Activated naive CD8-positive, alpha-beta T cell treated with anti-CD3 and anti-CD28 coated beads, Interleukin-2, amount 50 U/mL, for 16 hours (primary cell): ENCODE results near the gene DCTN2.
"Not testable (repeated sequence)": the region's sequence is repeated elsewhere in the genome, so short reads cannot be mapped to it uniquely, and the experiment has no call there.

Experiments used
- DNase-seq: peaks from one replicate; pipeline ENCODE4 v3.0.0-alpha.2; 2020; ENCODE audit warnings: low read depth, low spot score

Gene DCTN2

DNA sequence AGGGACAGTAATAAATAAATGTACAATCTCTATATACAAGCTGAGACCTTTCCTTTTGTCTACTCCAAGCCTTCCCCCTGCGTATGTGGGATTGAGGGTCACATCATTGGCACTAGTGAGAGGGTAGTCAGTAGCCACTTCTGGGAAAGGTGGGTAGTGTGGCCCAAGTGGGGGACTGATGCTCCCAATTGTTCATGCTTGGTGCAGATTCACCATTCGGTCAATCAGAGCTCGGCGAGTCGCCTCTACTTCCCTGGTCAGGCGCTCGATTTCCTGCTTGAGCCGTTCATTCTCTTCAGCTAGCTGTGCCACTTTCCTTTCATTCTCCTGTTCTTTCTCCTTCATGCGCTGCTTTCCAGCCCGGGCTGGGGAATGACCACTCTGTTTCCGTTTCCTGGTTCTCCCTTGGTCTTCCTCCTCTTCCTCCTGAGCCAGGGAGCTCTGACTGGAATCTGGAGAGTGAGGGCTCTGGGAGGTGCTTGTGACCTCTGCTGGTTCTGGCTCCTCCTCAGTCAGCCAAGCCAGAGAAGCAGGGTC is 30.3 kb downstream of the DCTN2 start:
- no peak for DNase-seq

DNA sequence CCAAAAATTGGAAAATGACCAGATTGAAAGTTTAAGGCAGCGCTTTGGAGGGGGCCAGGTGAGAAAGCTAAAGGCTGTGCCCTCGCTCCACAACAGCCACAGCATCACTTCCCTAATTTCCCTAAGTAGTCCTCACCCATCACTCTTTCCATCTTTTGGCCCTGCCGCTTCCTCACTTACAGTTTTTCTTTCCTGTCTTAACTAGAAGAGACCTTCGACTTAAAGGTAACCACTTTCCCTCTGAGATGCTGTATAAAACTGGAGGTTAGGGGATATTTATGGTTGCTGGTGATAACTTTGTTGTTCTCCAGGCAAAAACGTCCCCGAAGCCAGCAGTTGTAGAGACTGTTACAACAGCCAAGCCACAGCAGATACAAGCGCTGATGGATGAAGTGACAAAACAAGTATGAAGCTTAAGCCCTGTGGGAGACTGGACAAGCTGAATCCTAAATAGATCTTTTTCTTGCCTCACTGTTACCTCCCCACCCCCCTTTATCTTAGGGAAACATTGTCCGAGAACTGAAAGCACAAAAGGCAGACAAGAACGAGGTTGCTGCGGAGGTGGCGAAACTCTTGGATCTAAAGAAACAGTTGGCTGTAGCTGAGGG is 31.0 kb downstream of the DCTN2 start:
- no peak for DNase-seq

DNA sequence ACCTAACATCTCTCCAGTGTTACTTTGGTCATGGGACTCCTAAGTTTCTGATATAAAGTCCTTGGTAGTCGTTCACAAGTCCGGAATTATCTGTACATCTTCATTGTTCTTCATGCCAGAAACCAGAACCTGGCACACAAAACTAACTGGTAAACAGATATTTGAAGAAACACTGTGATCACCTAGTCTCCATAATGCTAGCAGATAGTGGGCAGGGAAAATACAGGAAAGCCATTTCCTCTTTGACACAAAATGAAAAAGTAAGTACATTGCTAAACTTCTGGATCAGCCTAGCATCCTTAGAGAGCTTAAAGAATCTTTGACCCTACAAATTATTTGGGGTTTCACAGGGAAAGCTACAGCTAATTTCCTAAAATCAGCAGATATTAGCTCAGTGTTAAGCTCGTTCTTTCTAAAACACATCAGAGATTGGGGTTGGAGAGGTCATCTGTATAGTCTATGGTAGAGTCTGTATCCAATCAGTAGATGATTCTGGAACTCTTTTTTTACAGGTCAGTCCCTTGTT is 31.5 kb downstream of the DCTN2 start:
- DNase-seq = no peak

DNA sequence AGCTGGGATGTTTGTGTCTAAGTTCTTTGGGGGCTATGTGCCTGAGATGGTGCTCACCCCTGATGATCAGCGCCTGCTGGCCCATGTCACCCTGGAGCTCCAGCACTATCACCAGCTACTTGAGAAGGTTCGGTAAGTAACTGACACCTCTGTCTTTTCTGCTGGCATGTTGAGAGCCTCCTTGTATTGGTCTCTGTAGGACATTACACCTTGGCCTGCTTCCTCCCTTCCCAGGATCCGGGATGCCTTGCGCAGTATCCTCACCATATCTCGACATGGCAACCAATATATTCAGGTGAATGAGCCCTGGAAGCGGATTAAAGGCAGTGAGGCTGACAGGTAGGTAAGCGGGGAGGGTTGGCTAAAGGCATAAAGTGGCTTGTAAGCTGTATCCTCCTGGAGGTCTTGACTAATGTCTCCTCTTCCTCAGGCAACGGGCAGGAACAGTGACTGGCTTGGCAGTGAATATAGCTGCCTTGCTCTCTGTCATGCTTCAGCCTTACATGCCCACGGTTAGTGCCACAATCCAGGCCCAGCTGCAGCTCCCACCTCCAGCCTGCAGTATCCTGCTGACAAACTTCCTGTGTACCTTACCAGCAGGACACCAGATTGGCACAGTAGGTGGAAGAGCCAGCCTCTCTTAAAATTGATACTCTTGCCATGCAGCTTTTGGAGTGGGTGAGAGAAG is 32.1 kb downstream of the DCTN2 start:
- no peak for DNase-seq

DNA sequence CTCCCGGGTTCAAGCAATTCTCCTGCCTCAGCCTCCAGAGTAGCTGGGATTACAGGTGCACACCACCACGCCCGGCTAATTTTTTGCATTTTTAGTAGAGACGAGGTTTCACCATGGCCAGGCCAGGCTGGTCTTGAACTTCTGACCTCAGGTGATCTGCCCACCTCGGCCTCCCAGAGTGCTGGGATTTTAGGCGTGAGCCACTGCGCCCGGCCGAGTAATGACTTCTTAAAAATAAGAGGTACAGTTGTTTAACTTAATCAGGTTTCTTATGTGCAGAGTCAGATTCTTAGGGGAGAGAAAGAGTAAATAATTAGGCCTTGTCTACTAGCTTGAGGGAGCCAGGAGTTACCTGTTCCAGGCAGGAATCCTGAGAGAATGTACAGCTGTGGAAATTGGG is 32.7 kb downstream of the DCTN2 start:
- DNase-seq = not testable (repeated sequence)

DNA sequence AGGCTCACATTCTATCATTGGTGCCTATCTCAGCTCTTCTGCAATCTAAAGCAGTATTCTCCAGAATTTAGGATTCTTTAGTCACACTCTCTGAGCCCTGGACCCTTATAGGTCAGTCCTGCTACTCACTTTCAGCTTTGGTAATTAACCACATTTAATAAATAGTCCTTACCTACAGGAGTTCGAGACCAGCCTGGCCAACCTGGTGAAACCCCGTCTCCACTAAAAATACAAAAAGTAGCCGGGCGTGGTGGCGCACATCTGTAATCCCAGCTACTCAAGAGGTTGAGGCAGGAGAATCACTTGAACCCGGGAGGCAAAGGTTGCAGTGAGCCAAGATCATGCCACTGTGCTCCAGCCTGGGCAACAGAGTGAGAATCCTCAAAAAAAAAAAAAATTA is 33.3 kb downstream of the DCTN2 start:
- DNase-seq = not testable (repeated sequence)

DNA sequence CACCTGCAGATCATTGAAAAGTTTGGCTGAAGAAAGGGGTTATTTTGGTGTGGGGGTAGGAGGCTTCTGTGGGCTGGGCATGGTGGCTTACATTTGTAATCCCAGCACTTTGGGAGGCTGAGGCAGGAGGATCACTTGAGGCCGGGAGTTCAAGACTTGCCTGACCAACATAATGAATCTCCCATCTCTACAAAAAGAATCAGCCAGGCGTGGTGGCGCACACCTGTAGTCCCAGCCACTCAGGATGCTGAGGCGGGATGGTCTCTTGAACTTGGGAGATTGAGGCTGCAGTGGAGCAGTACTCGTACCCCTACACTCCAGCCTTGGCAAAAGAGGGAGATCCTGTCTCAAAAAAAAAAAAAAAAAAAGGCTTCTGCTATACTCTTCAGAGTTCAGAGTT is 33.7 kb downstream of the DCTN2 start:
- DNase-seq = no peak

DNA sequence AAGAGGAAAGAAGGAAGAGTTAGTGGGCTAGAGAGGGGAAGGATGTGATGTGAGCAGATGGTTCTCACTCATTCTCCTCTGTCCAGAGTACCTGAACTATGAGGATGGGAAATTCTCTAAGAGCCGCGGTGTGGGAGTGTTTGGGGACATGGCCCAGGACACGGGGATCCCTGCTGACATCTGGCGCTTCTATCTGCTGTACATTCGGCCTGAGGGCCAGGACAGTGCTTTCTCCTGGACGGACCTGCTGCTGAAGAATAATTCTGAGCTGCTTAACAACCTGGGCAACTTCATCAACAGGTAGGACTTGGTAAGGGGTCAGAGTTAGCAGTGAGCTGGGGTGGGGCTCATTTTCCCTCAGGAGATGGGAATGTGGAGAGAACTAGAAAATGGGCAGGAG is 34.3 kb downstream of the DCTN2 start:
- no peak for DNase-seq

DNA sequence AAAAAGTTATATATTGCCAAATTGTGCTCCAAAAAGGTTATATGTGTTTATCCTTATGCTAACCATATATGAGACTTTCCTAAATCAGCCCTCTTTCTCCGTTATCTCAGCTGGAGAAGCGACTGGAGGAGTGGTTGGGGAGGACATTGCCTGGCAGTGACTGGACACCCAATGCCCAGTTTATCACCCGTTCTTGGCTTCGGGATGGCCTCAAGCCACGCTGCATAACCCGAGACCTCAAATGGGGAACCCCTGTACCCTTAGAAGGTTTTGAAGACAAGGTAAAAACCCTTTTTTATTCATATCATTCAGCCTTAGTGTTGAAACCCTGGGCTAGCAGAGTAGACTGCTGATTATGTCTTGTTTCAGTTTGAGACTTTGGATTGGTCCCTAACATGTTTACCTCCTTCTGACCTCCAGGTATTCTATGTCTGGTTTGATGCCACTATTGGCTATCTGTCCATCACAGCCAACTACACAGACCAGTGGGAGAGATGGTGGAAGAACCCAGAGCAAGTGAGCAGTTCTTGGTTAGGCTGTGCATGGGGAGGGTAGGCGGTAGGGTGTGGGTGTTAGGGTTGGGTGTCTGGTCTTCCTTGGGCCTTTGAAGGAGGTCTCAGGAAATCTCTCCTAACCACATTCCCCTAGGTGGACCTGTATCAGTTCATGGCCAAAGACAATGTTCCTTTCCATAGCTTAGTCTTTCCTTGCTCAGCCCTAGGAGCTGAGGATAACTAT is 35.2 kb downstream of the DCTN2 start:
- DNase-seq = no peak

DNA sequence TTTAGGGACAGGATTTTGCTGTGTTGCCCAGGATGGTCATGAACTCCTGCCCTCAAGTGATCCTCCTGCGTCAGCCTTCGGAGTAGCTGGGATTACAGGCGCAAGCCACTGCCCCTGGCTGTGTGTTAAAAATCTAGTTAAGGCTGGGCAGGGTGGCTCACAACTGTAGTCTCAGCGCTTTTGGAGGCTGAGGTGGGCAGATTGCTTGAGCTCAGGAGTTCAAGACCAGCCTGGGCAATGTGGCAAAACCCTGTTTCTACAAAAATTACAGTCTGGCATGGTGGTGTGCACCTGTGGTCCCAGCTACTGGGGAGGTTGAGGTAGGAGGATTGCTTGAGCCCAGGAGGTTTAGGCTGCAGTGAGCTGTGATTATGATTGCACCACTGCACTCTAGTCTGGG is 35.8 kb downstream of the DCTN2 start:
- no peak for DNase-seq

DNA sequence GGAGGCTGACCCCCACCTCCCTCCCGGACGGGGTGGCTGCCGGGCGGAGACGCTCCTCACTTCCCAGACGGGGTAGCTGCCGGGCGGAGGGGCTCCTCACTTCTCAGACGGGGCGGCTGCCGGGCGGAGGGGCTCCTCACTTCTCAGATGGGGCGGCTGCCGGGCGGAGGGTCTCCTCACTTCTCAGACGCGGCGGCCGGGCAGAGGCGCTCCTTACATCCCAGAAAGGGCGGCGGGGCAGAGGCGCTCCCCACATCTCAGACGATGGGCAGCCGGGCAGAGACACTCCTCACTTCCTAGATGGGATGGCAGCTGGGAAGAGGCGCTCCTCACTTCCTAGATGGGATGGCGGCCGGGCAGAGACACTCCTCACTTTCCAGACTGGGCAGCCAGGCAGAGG is 39.2 kb downstream of the DCTN2 start:
- not testable (repeated sequence) for DNase-seq

DNA sequence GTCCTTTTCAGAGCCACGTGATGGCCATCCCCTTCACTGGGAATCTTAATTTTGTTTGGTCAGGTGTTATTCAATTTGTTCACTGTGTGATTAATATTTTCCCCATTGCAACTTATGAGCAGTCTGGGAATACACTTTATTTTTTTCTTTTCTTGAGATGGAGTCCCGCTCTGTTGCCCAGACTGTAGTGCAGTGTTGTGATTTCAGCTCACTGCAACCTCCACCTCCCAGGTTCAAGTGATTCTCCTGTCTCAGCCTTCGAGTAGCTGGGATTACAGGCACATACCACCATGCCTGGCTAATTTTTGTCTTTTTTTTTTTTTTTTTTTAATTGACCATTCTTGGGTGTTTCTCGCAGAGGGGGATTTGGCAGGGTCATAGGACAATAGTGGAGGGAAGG is 40.5 kb downstream of the DCTN2 start:
- not testable (repeated sequence) for DNase-seq

DNA sequence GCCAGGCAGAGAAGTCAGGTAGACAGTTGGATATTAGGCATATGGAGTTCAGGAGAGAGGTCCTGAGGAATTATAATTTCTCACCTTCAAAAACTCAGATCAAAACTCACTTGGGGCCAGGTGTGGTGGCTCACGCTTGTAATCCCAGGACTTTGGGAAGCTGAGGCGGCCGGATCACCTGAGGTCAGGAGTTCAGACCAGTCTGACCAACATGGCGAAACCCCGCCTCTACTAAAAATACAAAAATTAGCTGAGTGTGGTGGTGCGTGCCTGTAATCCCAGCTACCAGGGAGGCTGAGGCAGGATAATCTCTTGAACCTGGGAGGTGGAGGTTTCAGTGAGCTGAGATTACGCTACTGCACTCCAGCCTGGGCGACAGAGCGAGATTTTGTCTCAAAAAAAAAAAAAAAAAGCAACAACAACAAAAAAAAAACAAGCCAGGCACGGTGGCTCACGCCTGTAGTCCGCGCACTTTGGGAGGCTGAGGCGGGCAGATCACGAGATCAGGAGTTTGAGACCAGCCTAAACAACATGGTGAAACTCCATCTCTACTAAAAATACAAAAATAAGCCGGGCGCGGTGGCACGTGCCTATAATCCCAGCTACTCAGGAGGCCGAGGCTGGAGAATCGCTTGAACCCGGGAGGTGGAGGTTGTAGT is 44.6 kb downstream of the DCTN2 start:
- not testable (repeated sequence) for DNase-seq

DNA sequence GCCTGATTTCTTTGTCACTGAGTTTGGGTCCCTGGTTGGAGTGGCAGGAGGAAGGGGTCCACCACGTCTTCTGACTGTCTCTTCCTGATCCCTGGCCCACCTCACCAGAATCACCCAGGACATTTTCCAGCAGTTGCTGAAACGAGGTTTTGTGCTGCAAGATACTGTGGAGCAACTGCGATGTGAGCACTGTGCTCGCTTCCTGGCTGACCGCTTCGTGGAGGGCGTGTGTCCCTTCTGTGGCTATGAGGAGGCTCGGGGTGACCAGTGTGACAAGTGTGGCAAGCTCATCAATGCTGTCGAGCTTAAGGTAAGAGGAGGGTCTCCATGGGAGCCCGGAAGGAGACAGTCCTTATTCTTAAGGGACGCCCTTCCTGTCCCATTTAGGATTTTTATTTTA is 46.8 kb downstream of the DCTN2 start:
- DNase-seq = no peak

DNA sequence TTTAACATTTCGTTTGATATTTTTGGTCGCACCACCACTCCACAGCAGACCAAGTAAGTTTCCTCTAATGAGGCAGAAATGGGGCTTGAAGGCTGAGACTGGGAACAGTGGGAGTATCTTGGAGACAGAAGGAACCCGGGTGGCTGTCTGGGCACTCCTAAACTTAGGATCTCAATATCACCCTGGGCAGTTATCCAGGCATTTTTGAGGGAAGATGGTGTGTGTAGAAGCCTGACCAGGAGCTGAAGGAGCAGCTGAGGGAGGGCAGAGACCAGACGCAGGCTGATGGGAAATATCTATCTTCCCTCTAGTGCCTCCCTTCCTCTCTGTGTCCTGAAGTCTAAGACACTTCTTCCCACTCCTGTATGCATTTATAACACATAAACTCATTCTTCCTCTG is 48.4 kb downstream of the DCTN2 start:
- no peak for DNase-seq

DNA sequence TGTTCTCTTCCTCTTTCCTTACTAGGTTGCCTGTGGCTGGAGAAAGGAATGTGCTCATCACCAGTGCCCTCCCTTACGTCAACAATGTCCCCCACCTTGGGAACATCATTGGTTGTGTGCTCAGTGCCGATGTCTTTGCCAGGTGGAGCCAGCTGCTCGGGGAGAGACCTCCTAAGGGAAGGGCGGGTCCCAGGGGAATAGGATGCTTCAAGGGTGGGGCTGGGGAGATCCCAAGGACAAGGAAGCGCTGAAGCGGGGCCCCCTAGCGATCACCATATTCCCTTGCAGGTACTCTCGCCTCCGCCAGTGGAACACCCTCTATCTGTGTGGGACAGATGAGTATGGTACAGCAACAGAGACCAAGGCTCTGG is 48.9 kb downstream of the DCTN2 start:
- DNase-seq = no peak

DNA sequence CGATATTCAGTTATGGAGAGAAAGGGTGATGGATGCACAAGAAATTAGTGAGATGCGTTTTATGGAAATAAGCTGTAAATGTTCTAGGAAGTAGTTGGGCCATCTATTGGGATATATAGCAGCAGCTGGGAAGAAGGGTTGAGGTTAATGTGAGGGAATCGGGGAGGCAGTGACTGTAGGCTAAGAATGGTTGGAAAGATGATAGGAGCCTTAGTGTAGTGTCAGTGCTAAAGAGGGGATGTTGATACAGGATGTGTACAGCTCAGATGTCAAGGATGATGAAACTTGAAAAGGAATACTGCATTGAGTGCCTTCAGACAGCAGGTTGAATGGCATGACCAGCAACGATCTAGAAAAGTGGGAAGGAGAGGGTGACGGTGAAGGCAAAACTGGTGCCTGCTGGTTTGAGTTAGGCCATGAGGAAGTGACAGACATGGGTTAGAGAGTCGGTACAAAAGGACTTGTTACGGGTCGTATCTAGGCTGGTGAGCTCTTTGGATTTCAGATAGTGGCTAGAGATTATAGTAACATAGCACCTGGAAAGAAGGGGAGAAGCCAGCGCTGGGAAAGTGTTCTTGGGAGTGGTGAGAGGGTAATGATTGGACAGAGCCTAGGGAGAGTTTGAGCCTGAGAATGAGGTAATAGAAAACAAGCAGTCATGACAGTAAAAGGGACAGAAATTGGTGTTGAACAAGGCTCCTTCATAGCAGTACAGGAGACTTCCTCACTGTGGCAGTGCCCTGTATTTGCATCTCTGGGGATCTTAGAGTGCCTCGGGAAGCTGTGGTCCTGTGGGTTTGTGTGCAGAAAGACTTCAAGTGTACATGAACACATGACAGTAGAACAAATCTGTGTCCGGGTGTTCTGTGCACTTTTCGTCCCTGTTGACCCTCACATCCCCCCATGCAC is 49.5 kb downstream of the DCTN2 start:
- no peak for DNase-seq

DNA sequence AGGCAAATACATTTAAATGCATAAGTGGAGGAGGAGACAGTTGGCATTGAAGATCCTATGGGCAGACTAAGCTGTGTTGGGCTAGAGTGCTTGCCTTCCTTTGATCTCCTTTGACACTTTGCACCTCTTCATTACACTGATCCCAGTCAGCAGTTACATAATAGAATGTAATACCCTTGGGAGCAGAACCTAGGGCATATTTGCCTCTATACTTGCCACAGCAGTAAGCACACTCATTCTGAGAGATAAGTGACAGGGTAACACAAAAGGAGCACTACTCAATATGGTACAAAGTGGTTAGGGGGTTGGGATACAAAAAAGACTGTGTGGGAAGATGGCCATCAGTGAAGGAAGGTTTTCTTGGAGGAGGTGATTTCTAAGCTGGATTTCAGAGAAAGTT is 50.2 kb downstream of the DCTN2 start:
- no peak for DNase-seq

DNA sequence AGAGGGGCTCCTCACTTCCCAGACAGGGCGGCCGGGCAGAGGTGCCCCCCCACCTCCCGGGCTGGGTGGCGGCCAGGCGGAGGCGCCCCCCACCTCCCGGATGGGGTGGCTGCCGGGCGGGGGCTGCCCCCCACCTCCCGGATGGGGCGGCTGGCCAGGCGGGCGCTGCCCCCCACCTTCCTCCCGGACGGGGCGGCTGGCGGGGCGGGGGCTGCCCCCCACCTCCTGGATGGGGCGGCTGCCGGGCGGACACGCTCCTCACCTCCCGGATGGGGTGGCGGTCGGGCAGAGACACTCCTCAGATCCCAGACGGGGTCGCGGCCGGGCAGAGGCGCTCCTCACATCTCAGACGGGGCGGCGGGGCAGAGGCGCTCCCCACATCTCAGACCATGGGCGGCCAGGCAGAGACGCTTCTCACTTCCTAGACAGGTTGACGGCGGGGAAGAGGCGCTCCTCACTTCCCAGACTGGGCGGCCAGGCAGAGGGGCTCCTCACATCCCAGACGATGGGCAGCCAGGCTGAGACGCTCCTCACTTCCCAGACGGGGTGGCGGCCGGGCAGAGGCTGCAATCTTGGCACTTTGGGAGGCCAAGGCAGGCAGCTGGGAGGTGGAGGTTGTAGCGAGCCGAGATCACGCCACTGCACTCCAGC is 51.8 kb downstream of the DCTN2 start:
- DNase-seq = not testable (repeated sequence)
